ENCODE data around the gene PTGFRN.

The PTGFRN gene

DNA sequence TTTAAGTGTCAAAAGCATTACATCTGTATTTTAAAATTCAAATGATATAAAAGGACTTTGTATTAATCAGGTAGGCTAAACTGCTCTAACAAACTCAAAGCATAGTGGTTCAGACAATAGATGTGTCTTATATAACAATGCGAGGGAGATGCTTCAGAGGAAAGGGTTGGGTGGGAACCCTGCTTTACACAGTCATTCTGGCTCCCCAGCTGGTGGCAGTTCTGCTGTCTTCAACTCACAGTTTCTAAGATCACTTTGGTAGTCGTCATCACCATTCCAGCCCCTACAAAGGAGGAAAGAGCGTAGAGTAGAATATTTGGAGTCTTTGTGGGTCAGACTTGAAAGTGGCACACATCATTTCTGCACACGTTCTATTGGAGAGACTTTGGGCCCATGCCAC lies 4.2 kb downstream of the PTGFRN start:
- Mint-ChIP-seq H3K36me3 (ENCODE audit: insufficient read depth) (peaks cover 4% of the 10 kb centered on the region), H3K27ac (no peak overlapping the region), H3K4me3 (no peak overlapping the region), H3K9me3 (no peaks in the 10 kb centered on the region), H3K4me1 (ENCODE audit: low read depth in 2 of 2) (peaks cover 7 to 8% of the 10 kb centered on the region in 2 donors), H3K27me3 (peaks cover 9 to 19% of the 10 kb centered on the region in 2 donors)
- DNase-seq, result no peak
- no peak for ATAC-seq (replicated peaks)

DNA sequence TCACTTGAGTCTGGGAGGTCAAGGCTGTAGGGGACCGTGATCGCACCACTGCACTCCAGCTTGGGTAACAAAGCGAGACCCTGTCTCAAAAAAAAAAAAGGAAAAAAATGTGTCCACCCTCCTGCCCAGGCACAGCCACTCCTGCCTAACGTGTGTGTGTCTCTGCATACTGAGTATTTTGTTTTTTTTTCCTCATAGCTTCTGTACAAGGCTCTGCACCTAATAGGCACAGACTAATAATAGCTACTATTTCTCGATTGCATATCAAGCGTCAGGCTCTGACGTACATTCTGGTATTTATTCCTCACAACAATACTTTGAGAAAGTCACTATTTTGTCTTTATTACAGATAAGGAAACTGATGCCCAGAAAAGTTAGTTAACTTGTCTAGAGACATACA lies 5.0 kb downstream of the PTGFRN start:
- DNase-seq (no peak), ATAC-seq (replicated peaks) (no peak)
- Mint-ChIP-seq H3K27me3 (peaks cover 3 to 12% of the 10 kb centered on the region in 2 donors), H3K9me3 (no peaks in the 10 kb centered on the region), H3K27ac (no peak overlapping the region), H3K36me3 (ENCODE audit: insufficient read depth) (no peaks in the 10 kb centered on the region), H3K4me3 (no peak overlapping the region), H3K4me1 (ENCODE audit: low read depth in 2 of 2) (peaks cover 3 to 4% of the 10 kb centered on the region in 2 donors)

DNA sequence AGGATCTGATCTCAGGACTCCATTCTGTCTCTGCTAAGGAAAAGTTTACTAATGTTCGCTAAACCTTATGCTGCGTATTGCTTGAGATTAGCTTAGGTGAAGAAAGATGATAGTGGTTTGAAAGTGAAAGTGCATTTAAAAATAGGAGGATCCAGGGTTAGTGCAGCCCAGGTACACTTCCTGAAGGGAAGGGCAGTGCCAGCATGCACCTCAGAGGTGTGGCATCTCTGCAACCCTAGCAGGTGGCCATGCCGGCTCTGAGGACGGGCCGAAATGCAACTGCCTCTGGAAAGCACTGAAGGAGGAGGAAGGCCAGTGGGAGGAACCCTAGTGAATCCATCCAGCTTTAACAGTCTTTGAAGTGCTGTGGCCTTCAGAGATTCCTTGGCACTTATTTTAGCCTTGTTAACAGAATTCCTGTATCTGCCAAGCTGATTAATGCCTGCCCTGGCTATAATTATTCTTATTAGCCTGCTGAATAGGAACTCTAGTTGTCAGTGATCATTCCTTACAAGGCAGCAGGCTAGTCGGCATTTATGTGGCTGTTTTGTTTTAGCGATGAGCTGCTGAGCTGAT lies 5.5 kb downstream of the PTGFRN start:
- H3K4me1 Mint-ChIP-seq (ENCODE audit: low read depth in 2 of 2), result peaks cover 3 to 4% of the 10 kb centered on the region in 2 donors
- no peaks in the 10 kb centered on the region for H3K36me3 Mint-ChIP-seq (ENCODE audit: insufficient read depth)
- H3K27me3 Mint-ChIP-seq, result peaks cover 6 to 12% of the 10 kb centered on the region in 2 donors
- no peak overlapping the region for H3K27ac Mint-ChIP-seq
- DNase-seq (no peak), ATAC-seq (replicated peaks) (no peak)
- H3K9me3 Mint-ChIP-seq, result no peaks in the 10 kb centered on the region
- H3K4me3 Mint-ChIP-seq, result no peak overlapping the region

GRCh38 chr1:116916002-116916401 lies 6.3 kb downstream of the PTGFRN start:
- Mint-ChIP-seq H3K4me1 (ENCODE audit: low read depth in 2 of 2) (peaks cover 3 to 4% of the 10 kb centered on the region in 2 donors), H3K9me3 (no peaks in the 10 kb centered on the region), H3K4me3 (no peak overlapping the region), H3K36me3 (ENCODE audit: insufficient read depth) (no peaks in the 10 kb centered on the region), H3K27ac (no peak overlapping the region), H3K27me3 (peaks cover 7 to 12% of the 10 kb centered on the region in 2 donors)
- DNase-seq (no peak), ATAC-seq (replicated peaks) (no peak)

DNA sequence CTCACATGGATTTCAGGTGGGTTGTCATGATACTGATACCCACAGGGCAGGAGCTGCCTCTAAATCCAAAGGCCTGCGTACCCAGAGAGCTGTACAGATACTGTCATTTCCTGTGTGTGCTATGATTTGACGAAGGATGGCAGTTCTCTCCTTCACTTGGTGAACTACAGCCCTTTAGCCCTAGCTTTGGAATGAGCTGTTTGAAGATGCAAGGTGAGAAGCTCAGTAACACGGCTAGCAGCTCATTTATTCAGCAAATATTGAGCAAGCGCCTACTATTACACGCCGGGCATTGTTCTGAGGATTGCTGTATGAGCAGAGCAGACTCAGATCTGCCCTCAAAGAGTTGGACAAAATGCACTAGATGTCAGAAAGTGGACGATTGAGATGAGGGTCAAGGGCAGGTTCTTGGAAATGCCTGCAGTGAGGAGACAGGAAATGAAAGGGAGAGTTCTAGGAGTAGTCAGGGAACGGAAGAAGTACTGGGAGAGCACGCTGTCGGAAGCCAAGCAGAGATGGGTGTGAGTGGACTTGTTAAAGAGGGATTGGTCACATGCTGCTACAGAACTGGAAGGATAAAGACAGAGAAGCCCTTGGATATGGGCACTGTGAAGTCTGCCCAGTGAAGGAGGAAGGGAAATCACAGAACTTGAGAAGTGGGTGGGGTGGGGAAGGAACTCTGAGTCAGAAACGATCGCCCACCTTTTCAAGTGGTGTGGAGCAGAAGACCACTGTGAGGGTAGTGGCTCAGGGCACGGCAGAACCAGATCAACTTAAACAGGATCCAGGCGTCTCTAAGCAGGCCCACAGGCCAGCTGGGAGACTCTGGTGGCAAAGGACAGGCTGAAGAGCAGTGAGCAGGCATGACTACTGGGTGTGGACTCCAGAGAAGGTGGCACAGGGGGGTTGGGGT lies 7.1 kb downstream of the PTGFRN start:
- Mint-ChIP-seq H3K27me3 (peaks cover 12 to 14% of the 10 kb centered on the region in 2 donors), H3K9me3 (no peaks in the 10 kb centered on the region), H3K4me3 (no peak overlapping the region), H3K27ac (no peak overlapping the region), H3K36me3 (ENCODE audit: insufficient read depth) (no peaks in the 10 kb centered on the region), H3K4me1 (ENCODE audit: low read depth in 2 of 2) (peaks cover 3 to 4% of the 10 kb centered on the region in 2 donors)
- ATAC-seq (replicated peaks) (no peak), DNase-seq (no peak)

DNA sequence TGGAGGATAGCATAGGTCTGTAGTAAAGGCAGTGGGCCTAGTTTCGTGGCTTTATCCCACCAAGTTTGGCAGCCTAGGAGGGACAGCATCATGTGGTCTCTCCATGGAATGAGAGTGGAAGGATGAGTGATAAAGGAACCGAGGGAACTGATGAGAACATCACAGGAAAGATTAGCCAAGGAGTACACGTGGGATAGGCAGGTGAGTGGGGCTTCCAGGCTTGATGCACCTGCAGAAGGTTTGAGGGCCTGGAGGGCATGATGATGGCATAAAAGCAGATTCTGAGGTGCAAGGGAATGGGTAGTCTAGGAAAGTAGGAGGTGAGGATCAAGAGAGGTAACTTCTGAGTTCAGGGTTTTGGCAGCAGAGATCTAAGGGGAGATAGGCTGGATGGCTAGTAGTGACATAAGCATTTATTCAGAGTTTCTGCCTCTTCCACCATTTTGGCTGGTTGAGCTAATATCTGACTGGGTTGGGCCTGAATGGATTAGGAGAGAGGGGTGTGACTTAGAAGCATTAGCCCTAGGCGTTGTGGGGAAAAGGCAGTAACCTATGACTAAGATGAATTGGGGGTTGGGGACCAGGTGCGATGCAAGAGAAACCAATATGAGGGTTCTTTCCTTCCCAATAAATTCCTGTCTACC lies 9.1 kb downstream of the PTGFRN start:
- peaks cover 19 to 27% of the 10 kb centered on the region in 2 donors for H3K27me3 Mint-ChIP-seq
- H3K36me3 Mint-ChIP-seq (ENCODE audit: insufficient read depth), result no peaks in the 10 kb centered on the region
- DNase-seq (no peak), ATAC-seq (replicated peaks) (no peak)
- H3K9me3 Mint-ChIP-seq, result no peaks in the 10 kb centered on the region
- H3K4me1 Mint-ChIP-seq (ENCODE audit: low read depth in 2 of 2), result peaks cover 3 to 4% of the 10 kb centered on the region in 2 donors
- no peak overlapping the region for H3K27ac Mint-ChIP-seq
- H3K4me3 Mint-ChIP-seq, result no peak overlapping the region

DNA sequence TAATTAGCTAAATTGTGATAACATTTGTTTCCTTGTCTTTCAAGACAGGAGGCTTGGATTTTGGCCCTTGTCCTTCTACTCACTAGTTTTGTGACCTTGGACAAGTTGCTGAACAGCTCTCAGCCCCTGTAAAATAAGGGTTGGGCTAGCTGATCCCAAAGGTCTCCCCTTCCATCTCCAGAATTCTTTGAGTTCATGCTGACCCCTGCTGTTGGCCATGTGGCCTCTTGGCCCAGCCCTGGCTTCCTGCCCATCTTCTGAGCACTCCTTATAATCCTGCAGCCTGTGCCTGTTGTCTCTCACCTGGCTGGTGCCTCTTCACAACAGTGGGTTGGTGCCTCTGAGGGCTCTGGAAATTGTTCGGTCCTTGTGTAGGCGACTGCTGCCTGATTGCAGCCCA lies 10.1 kb downstream of the PTGFRN start:
- H3K4me1 Mint-ChIP-seq (ENCODE audit: low read depth in 2 of 2), result peaks cover 3 to 4% of the 10 kb centered on the region in 2 donors
- H3K4me3 Mint-ChIP-seq, result no peak overlapping the region
- DNase-seq, result no peak
- H3K36me3 Mint-ChIP-seq (ENCODE audit: insufficient read depth), result no peaks in the 10 kb centered on the region
- no peak overlapping the region for H3K27ac Mint-ChIP-seq
- ATAC-seq (replicated peaks), result no peak
- peaks cover 19 to 35% of the 10 kb centered on the region in 2 donors for H3K27me3 Mint-ChIP-seq
- no peaks in the 10 kb centered on the region for H3K9me3 Mint-ChIP-seq

GRCh38 chr1:116920211-116920610 lies 10.5 kb downstream of the PTGFRN start:
- Mint-ChIP-seq H3K36me3 (ENCODE audit: insufficient read depth) (no peaks in the 10 kb centered on the region), H3K27me3 (peaks cover 15 to 38% of the 10 kb centered on the region in 2 donors), H3K4me1 (ENCODE audit: low read depth in 2 of 2) (no peaks in the 10 kb centered on the region), H3K27ac (no peak overlapping the region), H3K4me3 (no peak overlapping the region), H3K9me3 (no peaks in the 10 kb centered on the region)
- ATAC-seq (replicated peaks) (no peak), DNase-seq (no peak)

GRCh38 chr1:116921301-116921885 lies 11.7 kb downstream of the PTGFRN start:
- no peaks in the 10 kb centered on the region for H3K4me1 Mint-ChIP-seq (ENCODE audit: low read depth in 2 of 2)
- peaks cover 9 to 38% of the 10 kb centered on the region in 2 donors for H3K27me3 Mint-ChIP-seq
- DNase-seq, result no peak
- no peak overlapping the region for H3K4me3 Mint-ChIP-seq
- H3K9me3 Mint-ChIP-seq, result no peaks in the 10 kb centered on the region
- ATAC-seq (replicated peaks), result no peak
- no peaks in the 10 kb centered on the region for H3K36me3 Mint-ChIP-seq (ENCODE audit: insufficient read depth)
- no peak overlapping the region for H3K27ac Mint-ChIP-seq

DNA sequence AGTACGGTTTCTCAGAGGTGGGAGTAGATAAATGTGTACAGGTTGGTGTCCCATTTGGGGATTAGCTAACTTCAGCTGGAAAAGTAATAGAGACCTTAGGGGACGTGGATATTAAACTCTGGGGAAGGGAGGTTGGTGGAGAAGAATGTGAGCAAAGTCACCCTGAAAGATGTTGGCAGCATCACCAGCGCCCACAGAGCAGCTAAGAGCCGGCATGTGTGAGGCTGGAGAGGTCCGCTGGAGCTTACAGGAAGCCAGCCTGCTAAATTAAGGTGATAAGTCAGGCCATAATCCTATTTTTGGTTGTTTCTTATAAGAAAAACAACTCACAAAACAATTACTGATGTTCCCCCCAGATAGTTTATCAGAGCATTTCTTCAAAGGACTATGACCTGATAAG lies 12.2 kb downstream of the PTGFRN start:
- Mint-ChIP-seq H3K4me1 (ENCODE audit: low read depth in 2 of 2) (no peaks in the 10 kb centered on the region), H3K27me3 (peaks cover 9 to 38% of the 10 kb centered on the region in 2 donors), H3K9me3 (no peaks in the 10 kb centered on the region), H3K36me3 (ENCODE audit: insufficient read depth) (no peaks in the 10 kb centered on the region), H3K4me3 (no peak overlapping the region), H3K27ac (no peak overlapping the region)
- DNase-seq (no peak), ATAC-seq (replicated peaks) (no peak)

DNA sequence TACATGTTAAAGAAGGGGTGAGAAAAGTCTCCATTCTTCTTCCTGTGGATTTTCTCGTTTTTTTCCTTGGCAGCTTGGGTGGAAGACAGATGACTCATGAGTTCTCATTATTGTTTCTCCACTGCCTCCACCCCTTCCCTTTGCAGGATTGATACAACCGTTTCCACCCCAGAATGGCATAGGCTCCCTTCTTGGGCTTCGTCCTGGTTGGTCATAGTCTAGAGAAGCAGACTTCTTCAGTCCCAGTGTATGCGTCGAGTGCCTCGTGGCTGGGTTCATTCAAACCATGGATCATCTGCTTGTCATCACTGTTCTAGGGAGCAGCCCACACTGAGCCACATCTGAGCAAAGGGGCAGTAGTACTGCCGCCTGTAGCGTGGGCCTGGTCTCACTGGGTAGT lies 13.7 kb downstream of the PTGFRN start:
- no peak for DNase-seq
- Mint-ChIP-seq H3K4me3 (no peak overlapping the region), H3K27me3 (peaks cover 9 to 38% of the 10 kb centered on the region in 2 donors), H3K27ac (no peak overlapping the region), H3K9me3 (no peaks in the 10 kb centered on the region), H3K4me1 (ENCODE audit: low read depth in 2 of 2) (no peaks in the 10 kb centered on the region), H3K36me3 (ENCODE audit: insufficient read depth) (no peaks in the 10 kb centered on the region)
- no peak for ATAC-seq (replicated peaks)

DNA sequence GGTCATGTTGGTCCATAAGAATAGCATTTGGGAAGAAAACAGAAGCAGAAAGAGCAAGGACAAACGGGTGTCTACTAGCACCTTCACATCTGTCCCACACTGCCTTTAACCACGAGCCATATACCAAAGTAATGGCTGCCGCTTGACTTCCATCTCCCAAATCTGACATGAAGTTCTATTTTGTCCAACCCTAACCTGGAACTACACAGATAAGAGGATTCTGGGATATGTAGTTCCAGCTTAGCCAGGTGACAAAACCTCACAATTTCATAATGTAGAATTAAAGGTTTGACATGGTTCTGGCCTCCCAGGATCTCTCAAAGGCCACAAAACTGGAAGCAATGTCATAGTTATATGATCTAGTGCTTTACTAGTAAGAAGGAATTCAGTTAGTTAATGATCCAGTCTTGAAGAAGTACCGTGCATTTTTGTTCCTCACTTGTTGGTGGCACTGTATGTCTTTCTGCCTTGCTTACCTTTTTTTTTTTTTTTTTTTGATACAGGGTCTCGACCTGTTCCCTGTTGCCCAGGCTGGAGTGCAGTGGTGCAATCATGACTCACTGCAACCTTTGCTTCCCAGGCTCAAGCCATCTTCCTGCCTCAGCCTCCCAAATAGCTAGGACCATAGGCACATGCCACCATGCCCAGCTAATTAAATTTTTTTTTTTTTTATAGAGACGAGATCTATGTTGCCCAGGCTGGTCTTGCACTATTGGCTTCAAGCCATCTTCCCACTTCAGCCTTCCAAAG lies 17.5 kb downstream of the PTGFRN start:
- peaks cover 9 to 19% of the 10 kb centered on the region in 2 donors for H3K27me3 Mint-ChIP-seq
- ATAC-seq (replicated peaks), result no peak
- H3K4me1 Mint-ChIP-seq (ENCODE audit: low read depth in 2 of 2), result no peaks in the 10 kb centered on the region
- H3K36me3 Mint-ChIP-seq (ENCODE audit: insufficient read depth), result no peaks in the 10 kb centered on the region
- no peak for DNase-seq
- no peaks in the 10 kb centered on the region for H3K9me3 Mint-ChIP-seq
- no peak overlapping the region for H3K27ac Mint-ChIP-seq
- no peak overlapping the region for H3K4me3 Mint-ChIP-seq
